K562 (cell line): Measurements from ENCODE around the gene LMBR1L. TPM values are rescaled to one million over a fixed set of nuclear protein-coding genes. Genes with fewer than 3 reads are reported as not detected.
A peak's percentile ranks its signal among the peaks of the same experiment; 100 is the strongest.

Experiments
- BRD4 ChIP-seq: fragments of 200-600 bp; sonication (generic); IDR thresholded peaks from 2 replicates; pipeline ENCODE4 v1.6.1; 2017; ENCODE audit warnings: inconsistent platforms
- CCNT2 ChIP-seq: IDR thresholded peaks from 2 replicates; pipeline ENCODE4 v1.6.1; 2011; ENCODE audit warnings: borderline replicate concordance, low read depth, mild to moderate bottlenecking, moderate library complexity, mixed read lengths, low read length; ENCODE audit not compliant: insufficient read length; ENCODE audit errors: extremely low read depth
- CEBPG ChIP-seq, 3 experiments: fragments of 200-800 bp in 1 of 3; sonication (Bioruptor generic) in 1 of 3; sonication (generic) in 1 of 3; formaldehyde crosslinking in 1 of 3; IDR thresholded peaks in 2 of 3; conservative IDR thresholded peaks in 1 of 3; 2 replicates each; pipeline versions ENCODE4 v1.6.1 to v1.8.0; 2016 to 2022; ENCODE audit warnings: missing compliant biosample characterization in 2 of 3, missing genetic modification characterization in 2 of 3, mild to moderate bottlenecking in 1 of 3, missing genetic modification reagents in 1 of 3
- CLOCK ChIP-seq: fragments of 250-450 bp; sonication (Bioruptor Pico); IDR thresholded peaks from 2 replicates; pipeline ENCODE4 v1.4.0; 2020; ENCODE audit warnings: mild to moderate bottlenecking, moderate library complexity, borderline replicate concordance
- COPS2 ChIP-seq: fragments of 450-650 bp; conservative IDR thresholded peaks from 2 replicates; pipeline ENCODE4 v1.6.1; 2016; ENCODE audit warnings: mild to moderate bottlenecking, moderate library complexity
- EHMT2 ChIP-seq: fragments of 450-650 bp; IDR thresholded peaks from 2 replicates; pipeline ENCODE4 v1.6.1; 2018; ENCODE audit warnings: antibody characterized with exemption
- ELF2 ChIP-seq: fragments of 250-450 bp; sonication (Bioruptor Pico); IDR thresholded peaks from 2 replicates; pipeline ENCODE4 v1.5.0; 2021; ENCODE audit warnings: mild to moderate bottlenecking
- ESRRB ChIP-seq: fragments of 250-450 bp; sonication (Bioruptor Pico); IDR thresholded peaks from 2 replicates; pipeline ENCODE4 v1.5.0; 2020; ENCODE audit warnings: mild to moderate bottlenecking, moderate library complexity, borderline replicate concordance
- HDAC6 ChIP-seq: IDR thresholded peaks from 2 replicates; pipeline ENCODE4 v1.6.1; 2012; ENCODE audit warnings: low read depth, mild to moderate bottlenecking, control low read depth, inconsistent platforms, low read length, moderate library complexity
- KLF13 ChIP-seq: fragments of 450-650 bp; IDR thresholded peaks from 2 replicates; pipeline ENCODE4 v1.6.1; 2016; ENCODE audit warnings: missing genetic modification characterization, low read depth, mild to moderate bottlenecking, missing compliant biosample characterization, moderate library complexity, borderline replicate concordance
- MNT ChIP-seq, 2 experiments: fragments of 450-650 bp; conservative IDR thresholded peaks; 2 replicates each; pipeline ENCODE4 v1.6.1; 2017; ENCODE audit warnings: mild to moderate bottlenecking in 2 of 2, moderate library complexity in 2 of 2
- MTA2 ChIP-seq: fragments of 450-650 bp; IDR thresholded peaks from 2 replicates; pipeline ENCODE4 v1.6.1; 2016; ENCODE audit warnings: low read depth
- MTA3 ChIP-seq: fragments of 450-650 bp; formaldehyde crosslinking; IDR thresholded peaks from 2 replicates; pipeline ENCODE4 v1.6.1; 2017; ENCODE audit warnings: mild to moderate bottlenecking, borderline replicate concordance
- NEUROD1 ChIP-seq: fragments of 150-350 bp; IDR thresholded peaks from 2 replicates; pipeline ENCODE4 v1.6.1; 2014; ENCODE audit warnings: borderline replicate concordance, low read length, low read depth; ENCODE audit not compliant: partially characterized antibody
- POLR2A ChIP-seq: fragments of 450-650 bp; conservative IDR thresholded peaks from 2 replicates; pipeline ENCODE4 v1.6.1; 2016
- RAD51 ChIP-seq: fragments of 450-650 bp; IDR thresholded peaks from 2 replicates; pipeline ENCODE4 v1.7.1; 2016; ENCODE audit warnings: low read depth, mild to moderate bottlenecking, borderline replicate concordance
- WHSC1 ChIP-seq: IDR thresholded peaks from one replicate; pipeline ENCODE4 v1.6.1; 2012; ENCODE audit warnings: low read length, control low read depth, inconsistent platforms
- ZNF398 ChIP-seq: fragments of 250-450 bp; sonication (Bioruptor Pico); IDR thresholded peaks from 2 replicates; pipeline ENCODE4 v1.8.0; 2021; ENCODE audit warnings: moderate library complexity, mild to moderate bottlenecking, inconsistent platforms
- ZNF589 ChIP-seq: fragments of 200-800 bp; sonication (Bioruptor generic); IDR thresholded peaks from 2 replicates; pipeline ENCODE4 v1.6.1; 2016; ENCODE audit warnings: low read depth, missing genetic modification characterization, missing compliant biosample characterization
- ZNF75A ChIP-seq: fragments of 450-650 bp; formaldehyde crosslinking; IDR thresholded peaks from 2 replicates; pipeline ENCODE4 v1.4.0; 2020; ENCODE audit warnings: mild to moderate bottlenecking
- polyA plus RNA-seq, 8 experiments: library from polyadenylated mRNA; depleted of rRNA in 4 of 8; stranded (reverse) in 5 of 8; unstranded in 3 of 8; fragments of >200 nt; fragmentation: Nextera tagmentation in 2 of 8; fragmentation: Illumina TruSeq in 1 of 8; extraction: Ambion mirVana in 2 of 8; extraction: Trizol in 1 of 8; gene quantifications; 2 replicates each; pipeline versions ENCODE4 v1.2.1 to v1.2.3, GENCODE V29; 2011 to 2014; ENCODE audit warnings: inconsistent platforms in 1 of 8, missing spikeins in 1 of 8
- total RNA-seq, 7 experiments: library from RNA; depleted of rRNA in 6 of 7; stranded (reverse); fragments of >200 nt in 6 of 7; fragmentation: Illumina TruSeq in 2 of 7; extraction: Trizol in 2 of 7; gene quantifications; 2 replicates each; pipeline versions ENCODE4 v1.2.1 to v1.2.3, GENCODE V29; 2011 to 2021; ENCODE audit warnings: low replicate concordance in 1 of 7

The LMBR1L gene
- total and polyA plus RNA-seq, 9 of the 15 experiments (the other 6 are each of a cell fraction or from before 2014, with no cell fraction given): 2.5 to 57.0 (median 31.1) TPM

GRCh38 chr12:49108958-49109404 is 1.7 kb downstream of the LMBR1L start (continued):
- TF ChIP-seq CEBPG (CRISPR knock-in tag; IDR thresholded peaks at IDR 0.05) (peak; percentile 94), CEBPG (tag; conservative IDR thresholded peaks at IDR 0.05 in 1 of 2, IDR thresholded peaks at IDR 0.05 in 1 of 2) (peak; percentile 89 to 96), ESRRB (CRISPR knock-in tag) (no peak), POLR2A (no peak), MTA3 (no peak), WHSC1 (no peak), BRD4 (no peak), CLOCK (no peak), EHMT2 (no peak), CCNT2 (no peak), RAD51 (no peak), KLF13 (tag) (no peak), ZNF398 (no peak), MTA2 (no peak), NEUROD1 (no peak), MNT (conservative IDR thresholded peaks at IDR 0.05) (peak in 1 of 2 experiments; percentile 55; a peak in 2 of 4 replicates), ZNF589 (no peak), ELF2 (no peak), COPS2 (no peak), HDAC6 (no peak), ZNF75A (CRISPR knock-in tag) (no peak)
